Spleen (tissue), 7 donors: ENCODE data around the gene RHO.
"Not testable (repeated sequence)": the region's sequence is repeated elsewhere in the genome, so short reads cannot be mapped to it uniquely, and the experiment has no call there.

Experiments used
- POLR2A ChIP-seq, 3 donors: fragments of 450-650 bp; IDR thresholded peaks; one replicate each; pipeline ENCODE4 v1.5.1; 2017; ENCODE audit warnings: antibody characterized with exemption in 3 of 3, mild to moderate bottlenecking in 1 of 3
- POLR2AphosphoS5 ChIP-seq, 3 donors: sonication (generic); formaldehyde crosslinking; IDR thresholded peaks; one replicate each; pipeline ENCODE4 v1.5.1; 2017; ENCODE audit warnings: antibody characterized with exemption in 3 of 3
- TF ChIP-seq, protein P1 (sequence below), 11 experiments: fragments of 200-600 bp in 7 of 11; fragments of 450-650 bp in 4 of 11; sonication (generic) in 4 of 11; IDR thresholded peaks in 8 of 11; conservative IDR thresholded peaks in 3 of 11; 1 replicate in 7 of 11; 2 replicates in 4 of 11; pipeline versions ENCODE4 v1.4.0 to v1.8.0; 2016 to 2021; ENCODE audit warnings: antibody characterized with exemption in 11 of 11, inconsistent platforms in 4 of 11, mild to moderate bottlenecking in 1 of 11
- donor health status: DM: no; HTN: no; CAD: no; lungs with moderate emphysema.
- donor health status: DM: no; HTN: no; CAD: no.
- donor health status: DM: no; HTN: no; CAD: no.

- TF ChIP-seq, protein P1, sequence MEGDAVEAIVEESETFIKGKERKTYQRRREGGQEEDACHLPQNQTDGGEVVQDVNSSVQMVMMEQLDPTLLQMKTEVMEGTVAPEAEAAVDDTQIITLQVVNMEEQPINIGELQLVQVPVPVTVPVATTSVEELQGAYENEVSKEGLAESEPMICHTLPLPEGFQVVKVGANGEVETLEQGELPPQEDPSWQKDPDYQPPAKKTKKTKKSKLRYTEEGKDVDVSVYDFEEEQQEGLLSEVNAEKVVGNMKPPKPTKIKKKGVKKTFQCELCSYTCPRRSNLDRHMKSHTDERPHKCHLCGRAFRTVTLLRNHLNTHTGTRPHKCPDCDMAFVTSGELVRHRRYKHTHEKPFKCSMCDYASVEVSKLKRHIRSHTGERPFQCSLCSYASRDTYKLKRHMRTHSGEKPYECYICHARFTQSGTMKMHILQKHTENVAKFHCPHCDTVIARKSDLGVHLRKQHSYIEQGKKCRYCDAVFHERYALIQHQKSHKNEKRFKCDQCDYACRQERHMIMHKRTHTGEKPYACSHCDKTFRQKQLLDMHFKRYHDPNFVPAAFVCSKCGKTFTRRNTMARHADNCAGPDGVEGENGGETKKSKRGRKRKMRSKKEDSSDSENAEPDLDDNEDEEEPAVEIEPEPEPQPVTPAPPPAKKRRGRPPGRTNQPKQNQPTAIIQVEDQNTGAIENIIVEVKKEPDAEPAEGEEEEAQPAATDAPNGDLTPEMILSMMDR (IDR thresholded peaks at IDR 0.05 in 8 of 11, conservative IDR thresholded peaks at IDR 0.05 in 3 of 11), result not testable (repeated sequence)
- not testable (repeated sequence) for TF ChIP-seq POLR2AphosphoS5, POLR2A (IDR thresholded peaks at IDR 0.05)
Observed at GRCh38 chr3:129489258-129489657, 39.2 kb upstream of the RHO start.
